ENCODE results near the gene SCFD1.
"Not testable (repeated sequence)": the region's sequence is repeated elsewhere in the genome, so short reads cannot be mapped to it uniquely, and the experiment has no call there.

Gene SCFD1

DNA sequence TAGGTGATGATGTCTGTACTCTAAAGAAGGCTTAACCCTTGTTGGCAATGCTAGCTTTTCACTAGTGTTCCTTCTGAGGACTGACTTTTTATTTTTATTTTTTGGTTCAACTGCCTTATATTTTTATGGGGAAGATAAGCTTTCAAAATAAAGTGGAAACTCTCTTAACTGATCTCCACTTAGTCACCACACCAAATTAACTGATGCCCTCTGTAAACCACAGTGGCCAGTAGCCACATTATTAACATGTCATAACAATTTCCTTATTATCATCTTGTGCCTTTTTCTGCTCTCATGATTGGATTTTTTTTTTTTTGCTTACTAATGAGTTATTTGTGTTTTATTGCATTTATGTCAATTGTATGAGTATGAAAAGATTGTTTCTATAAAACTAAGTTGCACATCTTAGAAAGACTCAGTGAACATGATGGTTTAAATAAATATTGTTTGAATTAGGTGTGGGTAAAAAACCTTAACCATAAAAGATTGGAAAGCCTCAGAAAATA is 56.9 kb downstream of the SCFD1 start:
- DNase-seq (ENCODE audit: low read depth) = no peak

DNA sequence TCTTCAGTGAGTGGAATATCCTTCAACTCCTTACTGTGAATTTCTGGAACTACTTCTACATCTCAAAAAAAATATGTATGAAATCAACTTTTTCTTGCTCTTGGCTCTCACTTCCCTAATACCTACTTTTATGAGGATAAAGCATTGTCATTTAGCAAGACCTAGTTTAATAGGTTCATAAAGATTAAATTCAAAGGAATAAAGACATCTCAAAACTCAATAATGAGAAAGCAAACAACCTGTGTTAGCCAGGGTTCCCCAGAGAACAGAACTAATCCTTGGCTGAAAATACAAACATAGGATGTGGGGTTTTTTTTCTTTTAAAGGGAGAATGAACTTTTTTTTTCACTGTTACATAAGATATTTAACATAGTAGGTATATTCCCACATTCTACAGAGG is 57.9 kb downstream of the SCFD1 start:
- no peak for DNase-seq (ENCODE audit: low read depth)

- not testable (repeated sequence) for DNase-seq (ENCODE audit: low read depth)
Measured at GRCh38 chr14:30680776-30681175, 58.7 kb downstream of the SCFD1 start.

DNA sequence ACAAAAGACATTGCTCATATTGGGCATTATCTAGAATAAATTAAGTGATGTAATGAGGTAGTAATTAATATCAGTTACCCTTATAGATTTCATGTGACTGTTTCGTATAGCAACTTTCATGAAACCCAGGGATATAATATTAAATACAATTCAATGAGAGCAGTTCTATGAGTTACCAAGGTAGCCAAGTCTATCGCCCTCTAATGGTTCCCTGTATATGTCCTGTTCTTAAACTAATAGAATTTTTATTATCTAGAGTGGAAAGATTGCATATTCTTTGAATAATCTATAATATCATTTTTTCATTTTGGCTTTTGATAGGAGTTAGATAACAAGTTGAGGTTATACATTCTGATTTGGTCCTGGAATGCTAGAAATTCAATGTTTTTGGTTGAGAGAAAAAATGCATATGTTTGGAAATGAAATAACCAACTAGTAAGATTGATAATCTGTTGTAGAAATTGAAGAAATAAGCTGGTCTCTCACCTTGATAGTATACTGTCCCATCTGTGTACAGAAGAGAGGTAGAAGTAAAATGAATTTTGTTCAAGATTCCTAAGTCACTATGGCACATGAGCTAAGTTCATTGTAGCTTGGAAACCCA is 59.7 kb downstream of the SCFD1 start:
- peak; percentile 35 for DNase-seq (ENCODE audit: low read depth)

DNA sequence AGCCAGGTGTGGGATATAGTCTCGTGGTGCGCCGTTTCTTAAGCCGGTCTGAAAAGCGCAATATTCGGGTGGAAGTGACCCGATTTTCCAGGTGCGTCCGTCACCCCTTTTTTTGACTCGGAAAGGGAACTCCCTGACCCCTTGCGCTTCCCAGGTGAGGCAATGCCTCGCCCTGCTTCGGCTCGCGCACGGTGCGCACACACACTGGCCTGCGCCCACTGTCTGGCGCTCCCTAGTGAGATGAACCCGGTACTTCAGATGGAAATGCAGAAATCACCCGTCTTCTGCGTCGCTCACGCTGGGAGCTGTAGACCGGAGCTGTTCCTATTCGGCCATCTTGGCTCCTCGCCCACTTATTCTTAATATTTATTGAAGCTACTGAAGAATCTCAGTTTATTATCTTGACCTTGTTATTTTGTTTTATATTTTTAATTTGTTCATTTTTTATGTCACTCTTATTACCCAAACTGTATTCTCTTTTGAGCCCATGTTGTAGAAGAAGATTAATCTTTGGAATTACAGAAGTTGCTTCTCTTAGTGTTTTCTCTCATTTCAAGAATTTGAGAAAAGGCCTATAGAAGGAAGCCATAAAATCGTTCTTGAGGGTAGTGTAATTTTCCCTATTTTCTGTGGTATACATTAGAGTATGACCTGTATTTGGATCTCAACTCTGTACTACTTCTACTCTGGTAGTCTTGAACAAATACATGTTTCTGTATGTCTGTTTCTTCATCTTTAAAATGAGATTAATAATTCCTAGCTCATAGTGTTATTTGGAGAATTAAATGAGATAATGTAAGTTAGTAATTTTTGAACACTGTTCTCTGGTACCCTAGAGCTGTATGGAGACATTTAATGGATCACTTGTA is 68.6 kb downstream of the SCFD1 start:
- peak; percentile 28 for DNase-seq (ENCODE audit: low read depth)

DNA sequence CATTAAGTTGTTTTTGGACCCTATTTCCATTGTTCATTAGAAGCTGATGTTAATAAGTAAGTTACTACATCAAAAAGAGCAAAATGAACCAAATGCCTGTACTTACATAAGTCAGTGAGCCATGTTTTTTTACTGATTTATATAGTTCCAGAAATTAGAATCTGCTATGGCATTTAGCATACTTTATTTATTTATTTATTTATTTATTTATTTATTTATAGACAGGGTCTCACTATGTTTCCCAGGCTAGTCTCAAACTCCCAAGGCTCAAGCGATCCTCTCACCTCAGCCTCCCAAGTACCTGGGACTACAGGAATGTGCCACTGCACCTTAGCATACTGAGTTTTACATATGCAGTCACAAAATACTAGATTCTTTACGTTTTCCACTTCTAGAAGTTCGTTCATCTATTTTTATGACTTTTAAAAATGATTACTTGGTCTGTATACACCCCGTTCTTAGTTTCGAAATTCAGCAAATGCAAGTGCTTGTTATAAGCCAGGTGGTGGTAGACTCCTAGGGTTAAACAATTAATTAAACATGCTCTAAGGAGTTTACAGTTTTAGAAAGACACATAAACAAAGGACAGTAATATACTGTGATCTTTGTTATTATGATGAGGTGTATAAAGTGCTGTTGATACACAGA is 69.8 kb downstream of the SCFD1 start:
- DNase-seq (ENCODE audit: low read depth) = no peak

DNA sequence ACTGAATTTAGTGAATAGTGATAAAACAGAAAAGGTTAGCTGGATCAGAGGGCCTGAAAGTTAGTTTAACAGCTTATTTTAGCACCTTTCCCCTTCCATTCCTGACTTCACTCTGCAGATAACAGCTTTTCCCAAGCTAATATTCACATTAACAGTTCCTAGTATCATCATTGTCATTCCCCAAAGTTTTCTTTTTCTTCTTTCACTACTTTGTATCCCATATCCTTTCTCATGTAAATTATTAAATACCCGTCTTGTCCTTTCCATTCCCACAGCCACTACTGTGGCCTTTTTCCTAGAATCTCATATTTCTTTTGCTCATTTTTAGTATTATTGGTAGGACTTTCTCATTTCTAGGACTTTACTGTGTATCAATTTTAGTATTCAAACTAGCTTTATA is 70.5 kb downstream of the SCFD1 start:
- no peak for DNase-seq (ENCODE audit: low read depth)

GRCh38 chr14:30698463-30698862 is 76.3 kb downstream of the SCFD1 start:
- DNase-seq (ENCODE audit: low read depth) = no peak

GRCh38 chr14:30706704-30707103 is 84.6 kb downstream of the SCFD1 start:
- no peak for DNase-seq (ENCODE audit: low read depth)

DNA sequence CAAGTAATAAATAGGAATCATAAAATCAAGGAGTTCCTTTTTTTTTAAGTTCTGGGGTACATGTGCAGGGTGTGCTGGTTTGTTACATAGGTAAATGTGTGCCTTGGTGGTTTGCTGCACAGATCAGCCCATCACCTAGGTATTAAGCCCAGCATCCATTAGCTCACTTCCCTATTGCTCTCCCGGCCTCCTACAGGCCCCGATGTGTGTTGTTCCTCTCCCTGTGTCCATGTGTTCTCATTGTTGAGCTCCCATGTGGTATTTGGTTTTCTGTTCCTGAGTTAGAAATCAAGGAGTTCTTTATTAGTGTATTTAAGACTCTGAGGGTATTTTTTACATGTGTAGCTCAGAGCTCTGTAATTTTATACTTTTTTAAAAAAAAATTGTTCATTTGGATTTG is 86.0 kb downstream of the SCFD1 start:
- no peak for DNase-seq (ENCODE audit: low read depth)

DNA sequence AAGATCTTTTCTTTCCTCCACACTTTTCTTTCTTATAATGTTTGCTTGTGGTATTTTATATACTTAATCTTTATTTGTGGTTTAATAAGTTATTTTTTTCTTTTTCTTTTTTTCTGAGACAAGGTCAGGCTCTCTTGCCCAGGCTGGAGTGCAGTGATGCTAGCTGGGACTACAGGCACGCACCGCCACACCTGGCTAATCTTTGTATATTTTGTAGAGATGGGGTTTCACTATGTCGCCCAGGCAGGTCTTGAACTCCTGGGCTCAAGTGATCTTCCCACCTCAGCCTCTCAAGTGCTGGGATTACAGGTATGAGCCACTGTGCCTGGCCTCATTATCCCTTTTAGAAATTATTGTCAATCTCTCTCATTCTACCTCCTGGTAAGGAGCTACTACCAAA is 87.1 kb downstream of the SCFD1 start:
- DNase-seq (ENCODE audit: low read depth) = no peak

GRCh38 chr14:30710876-30711275 is 88.8 kb downstream of the SCFD1 start:
- peak; percentile 33 for DNase-seq (ENCODE audit: low read depth)

GRCh38 chr14:30719137-30719536 is 97.0 kb downstream of the SCFD1 start:
- no peak for DNase-seq (ENCODE audit: low read depth)

DNA sequence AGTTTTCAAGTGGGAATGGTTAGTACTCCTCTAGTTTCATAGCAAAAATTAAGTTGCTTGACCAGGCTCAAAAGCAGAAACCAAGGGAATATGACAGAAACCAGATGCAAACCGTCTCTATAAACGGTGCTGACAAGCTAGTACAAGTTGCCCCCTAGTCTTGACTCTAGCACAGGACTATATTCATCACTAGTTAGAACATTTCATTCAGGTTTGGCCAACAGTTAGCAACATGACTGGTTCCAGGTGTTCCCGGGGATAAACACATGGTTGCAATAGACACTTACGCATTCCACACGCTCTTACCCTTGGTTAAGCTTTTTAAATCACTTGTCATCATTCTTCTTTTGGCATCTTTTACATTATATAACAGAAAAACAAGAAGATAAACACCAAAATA is 103.6 kb downstream of the SCFD1 start:
- DNase-seq (ENCODE audit: low read depth) = no peak

DNA sequence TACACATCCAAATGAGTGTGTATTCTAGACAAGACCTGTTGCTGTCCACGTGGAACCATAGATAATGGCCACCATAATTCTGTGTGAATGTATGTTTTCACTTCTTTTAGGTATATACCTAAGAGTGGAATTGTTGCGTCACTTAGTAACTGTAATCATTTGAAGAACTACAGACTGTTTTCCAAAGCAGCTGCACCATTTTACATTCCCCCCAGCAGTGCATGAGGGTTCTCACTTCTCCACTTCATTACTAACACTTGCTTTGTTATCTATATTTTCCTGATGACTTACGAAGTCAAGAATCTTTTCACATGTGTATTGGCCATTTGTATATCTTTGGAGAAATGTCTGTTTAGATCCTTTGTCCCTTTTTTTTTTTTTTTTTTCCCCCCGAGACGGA is 106.4 kb downstream of the SCFD1 start:
- no peak for DNase-seq (ENCODE audit: low read depth)

- DNase-seq (ENCODE audit: low read depth) = no peak
Measured at GRCh38 chr14:30737916-30738315, 115.8 kb downstream of the SCFD1 start.

DNA sequence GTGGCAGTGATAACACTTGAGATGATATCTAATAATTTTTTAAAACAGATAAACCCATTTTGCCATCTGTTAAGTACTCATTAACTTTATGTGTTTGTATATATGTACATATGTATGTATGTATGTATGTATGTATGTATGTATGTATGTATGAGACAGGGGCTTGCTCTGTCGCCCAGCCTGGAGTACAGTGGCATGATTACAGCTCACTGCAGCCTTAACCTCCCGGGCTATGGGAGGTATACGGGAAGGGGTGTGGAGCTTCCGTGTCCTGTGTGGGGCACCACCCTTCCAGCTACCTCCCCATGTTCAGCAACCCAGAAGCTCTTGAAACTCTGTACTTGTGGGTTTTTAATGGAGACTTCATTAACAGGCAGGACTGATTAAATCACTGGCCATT is 116.9 kb downstream of the SCFD1 start:
- no peak for DNase-seq (ENCODE audit: low read depth)

GRCh38 chr14:30748343-30748742 is 126.2 kb downstream of the SCFD1 start:
- no peak for DNase-seq (ENCODE audit: low read depth)

GRCh38 chr14:30751646-30752416 is 129.7 kb downstream of the SCFD1 start:
- no peak for DNase-seq (ENCODE audit: low read depth)

DNA sequence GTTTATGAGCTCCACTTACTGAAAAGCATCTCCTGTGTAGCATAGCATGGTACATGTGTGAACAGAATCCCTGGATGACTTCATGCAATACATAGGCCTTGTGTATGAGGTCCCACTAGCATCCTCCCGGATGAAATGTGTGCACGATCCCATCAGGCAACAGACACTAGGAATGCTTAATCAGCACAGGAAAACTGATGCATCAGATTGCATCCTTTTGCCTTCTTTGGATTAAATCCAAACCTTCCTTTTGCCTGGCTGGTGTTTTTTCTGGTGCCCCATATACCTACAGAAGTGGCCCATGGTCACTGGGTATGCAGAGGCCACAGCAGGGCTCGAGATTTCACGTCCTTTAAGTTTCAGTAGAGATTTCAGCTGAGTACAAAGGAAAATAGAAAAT is 131.3 kb downstream of the SCFD1 start:
- no peak for DNase-seq (ENCODE audit: low read depth)

GRCh38 chr14:30754778-30755177 is 132.7 kb downstream of the SCFD1 start:
- no peak for DNase-seq (ENCODE audit: low read depth)

- DNase-seq (ENCODE audit: low read depth) = no peak
Measured at GRCh38 chr14:30756594-30756993, 134.5 kb downstream of the SCFD1 start.

Data from amniotic epithelial cell (primary cell).